Ishikawa (cell line): ENCODE results near the gene NAT8L.

Source experiments
- CEBPB ChIP-seq: IDR thresholded peaks from 2 replicates; pipeline ENCODE4 v1.6.1; 2012
- CREB1 ChIP-seq: IDR thresholded peaks from 2 replicates; pipeline ENCODE4 v1.6.1; 2012; ENCODE audit warnings: low read depth

DNA sequence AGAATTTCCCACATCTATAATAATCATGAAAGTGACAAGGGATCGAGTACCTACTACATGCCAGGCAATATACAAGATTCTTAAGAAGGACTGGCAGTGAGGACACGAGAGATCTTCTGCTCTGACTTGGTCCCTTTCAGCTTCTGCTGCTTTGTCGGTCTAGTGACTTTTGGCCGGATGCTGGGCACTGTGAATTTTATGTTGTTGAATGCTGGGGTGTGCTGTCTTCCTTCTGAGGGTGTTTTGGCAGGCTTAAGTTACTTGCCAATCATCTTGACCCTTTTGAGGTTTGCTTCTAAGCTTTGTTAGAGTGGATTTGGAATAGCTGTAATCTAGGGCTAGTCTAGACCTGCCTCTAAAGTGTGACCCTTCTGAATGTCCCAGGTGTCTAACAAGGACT is 23.5 kb downstream of the NAT8L start:
- TF ChIP-seq CREB1, result no peak
- TF ChIP-seq CEBPB, result no peak
